Suprapubic skin (tissue), 3 donors: ENCODE results near the gene MCM3AP.

Source experiments
- CTCF ChIP-seq, 2 donors: fragments of 200-600 bp in 1 of 2; fragments of 450-650 bp in 1 of 2; sonication (generic) in 1 of 2; IDR thresholded peaks; one replicate each; pipeline ENCODE4 v1.5.1; 2016 to 2019; ENCODE audit warnings: antibody characterized with exemption in 2 of 2, mild to moderate bottlenecking in 1 of 2, moderate library complexity in 1 of 2
- POLR2A ChIP-seq, 2 donors: fragments of 450-650 bp; IDR thresholded peaks; one replicate each; pipeline ENCODE4 v1.6.1; 2017; ENCODE audit warnings: antibody characterized with exemption in 2 of 2, mild to moderate bottlenecking in 2 of 2, moderate library complexity in 2 of 2

GRCh38 chr21:46269466-46269865 is 15.9 kb downstream of the MCM3AP start:
- TF ChIP-seq CTCF (IDR thresholded peaks at IDR 0.05) = no peak
- no peak for TF ChIP-seq POLR2A (IDR thresholded peaks at IDR 0.05)
